ENCODE measurements around the gene SHROOM4. TPM values are rescaled to one million over a fixed set of nuclear protein-coding genes. Genes with fewer than 3 reads are reported as not detected.

The SHROOM4 gene
- total and polyA plus RNA-seq, 9 of the 15 experiments (the other 6 are each of a cell fraction or from before 2014, with no cell fraction given): not detected

DNA sequence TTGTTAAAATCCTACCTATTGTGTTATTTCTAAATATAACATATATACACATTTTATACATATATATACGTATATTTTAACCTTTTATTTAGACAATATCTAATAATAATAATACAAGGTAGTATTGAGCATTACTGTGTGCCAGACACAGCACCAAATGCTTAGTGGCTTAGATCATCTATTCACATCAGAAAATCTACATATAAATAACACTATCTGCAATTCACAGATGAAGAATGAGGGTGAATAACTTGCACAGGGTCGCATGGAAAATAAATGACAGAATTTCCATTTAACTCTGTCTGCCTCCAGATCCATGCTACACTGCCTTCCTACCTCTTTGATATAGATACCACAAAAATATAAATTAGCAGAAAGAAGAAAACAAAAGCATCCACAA lies 37.7 kb downstream of the SHROOM4 start:
- ChIA-PET POLR2A (no interaction called here), CTCF (ENCODE audit: low intra/inter-chr PET ratio) (no interaction called here)
- no peaks in the 10 kb centered on the region for H3K36me3 ChIP-seq (ENCODE audit: control insufficient read depth, insufficient read depth, low read length)
- 4% methylated on average over 2 of the region's 2 CpGs for WGBS (ENCODE audit: insufficient coverage, low coverage, missing lambda C conversion rate)
- no peaks in the 10 kb centered on the region for H3K79me2 ChIP-seq (ENCODE audit: control insufficient read depth, insufficient read depth, low read length)
- H4K20me1 ChIP-seq (replicated peaks; ENCODE audit: control insufficient read depth, insufficient read depth, low read length): no peaks in the 10 kb centered on the region
- no peak overlapping the region for H3K4me3 ChIP-seq
- H3K9me3 ChIP-seq (replicated peaks; ENCODE audit: control insufficient read depth, insufficient read depth, low read depth, low read length): no peaks in the 10 kb centered on the region
- no peak overlapping the region for H3K9ac ChIP-seq (ENCODE audit: insufficient read depth in 1 of 2, low read depth in 2 of 2, low read length in 2 of 2)
- H3K4me2 ChIP-seq (ENCODE audit: insufficient read depth, low read length): no peak overlapping the region
- in situ Hi-C loops (cut with MboI) (no loop called here), intact Hi-C loops (cut with micrococcal nuclease) (no loop called here)
- no peak for TF ChIP-seq MCM7 (IDR thresholded peaks at IDR 0.05)
- TF ChIP-seq FOXK1 (CRISPR knock-in tag; IDR thresholded peaks at IDR 0.05; ENCODE audit: borderline replicate concordance): no peak
- TF ChIP-seq NCOA1 (IDR thresholded peaks at IDR 0.05; ENCODE audit: low read depth): no peak
- TF ChIP-seq, protein P1, sequence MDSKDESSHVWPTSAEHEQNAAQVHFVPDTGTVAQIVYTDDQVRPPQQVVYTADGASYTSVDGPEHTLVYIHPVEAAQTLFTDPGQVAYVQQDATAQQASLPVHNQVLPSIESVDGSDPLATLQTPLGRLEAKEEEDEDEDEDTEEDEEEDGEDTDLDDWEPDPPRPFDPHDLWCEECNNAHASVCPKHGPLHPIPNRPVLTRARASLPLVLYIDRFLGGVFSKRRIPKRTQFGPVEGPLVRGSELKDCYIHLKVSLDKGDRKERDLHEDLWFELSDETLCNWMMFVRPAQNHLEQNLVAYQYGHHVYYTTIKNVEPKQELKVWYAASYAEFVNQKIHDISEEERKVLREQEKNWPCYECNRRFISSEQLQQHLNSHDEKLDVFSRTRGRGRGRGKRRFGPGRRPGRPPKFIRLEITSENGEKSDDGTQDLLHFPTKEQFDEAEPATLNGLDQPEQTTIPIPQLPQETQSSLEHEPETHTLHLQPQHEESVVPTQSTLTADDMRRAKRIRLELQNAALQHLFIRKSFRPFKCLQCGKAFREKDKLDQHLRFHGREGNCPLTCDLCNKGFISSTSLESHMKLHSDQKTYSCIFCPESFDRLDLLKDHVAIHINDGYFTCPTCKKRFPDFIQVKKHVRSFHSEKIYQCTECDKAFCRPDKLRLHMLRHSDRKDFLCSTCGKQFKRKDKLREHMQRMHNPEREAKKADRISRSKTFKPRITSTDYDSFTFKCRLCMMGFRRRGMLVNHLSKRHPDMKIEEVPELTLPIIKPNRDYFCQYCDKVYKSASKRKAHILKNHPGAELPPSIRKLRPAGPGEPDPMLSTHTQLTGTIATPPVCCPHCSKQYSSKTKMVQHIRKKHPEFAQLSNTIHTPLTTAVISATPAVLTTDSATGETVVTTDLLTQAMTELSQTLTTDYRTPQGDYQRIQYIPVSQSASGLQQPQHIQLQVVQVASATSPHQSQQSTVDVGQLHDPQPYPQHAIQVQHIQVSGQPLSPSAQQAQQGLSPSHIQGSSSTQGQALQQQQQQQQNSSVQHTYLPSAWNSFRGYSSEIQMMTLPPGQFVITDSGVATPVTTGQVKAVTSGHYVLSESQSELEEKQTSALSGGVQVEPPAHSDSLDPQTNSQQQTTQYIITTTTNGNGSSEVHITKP (IDR thresholded peaks at IDR 0.05; ENCODE audit: partially characterized antibody): no peak
- TF ChIP-seq, protein P2, sequence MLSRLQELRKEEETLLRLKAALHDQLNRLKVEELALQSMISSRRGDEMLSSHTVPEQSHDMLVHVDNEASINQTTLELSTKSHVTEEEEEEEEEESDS (CRISPR knock-in tag; IDR thresholded peaks at IDR 0.05): no peak
- TF ChIP-seq POLR2G (IDR thresholded peaks at IDR 0.05; ENCODE audit: low read depth, low read length): no peak
- no peak for TF ChIP-seq YBX1 (IDR thresholded peaks at IDR 0.05)
- no peak for TF ChIP-seq NCOA2 (IDR thresholded peaks at IDR 0.05; ENCODE audit: partially characterized antibody in 2 of 2)
- TF ChIP-seq FOXJ2 (tag; IDR thresholded peaks at IDR 0.05): no peak
- no peak for TF ChIP-seq CHD1 (IDR thresholded peaks at IDR 0.05; ENCODE audit: low read length)
- TF ChIP-seq, protein P3, sequence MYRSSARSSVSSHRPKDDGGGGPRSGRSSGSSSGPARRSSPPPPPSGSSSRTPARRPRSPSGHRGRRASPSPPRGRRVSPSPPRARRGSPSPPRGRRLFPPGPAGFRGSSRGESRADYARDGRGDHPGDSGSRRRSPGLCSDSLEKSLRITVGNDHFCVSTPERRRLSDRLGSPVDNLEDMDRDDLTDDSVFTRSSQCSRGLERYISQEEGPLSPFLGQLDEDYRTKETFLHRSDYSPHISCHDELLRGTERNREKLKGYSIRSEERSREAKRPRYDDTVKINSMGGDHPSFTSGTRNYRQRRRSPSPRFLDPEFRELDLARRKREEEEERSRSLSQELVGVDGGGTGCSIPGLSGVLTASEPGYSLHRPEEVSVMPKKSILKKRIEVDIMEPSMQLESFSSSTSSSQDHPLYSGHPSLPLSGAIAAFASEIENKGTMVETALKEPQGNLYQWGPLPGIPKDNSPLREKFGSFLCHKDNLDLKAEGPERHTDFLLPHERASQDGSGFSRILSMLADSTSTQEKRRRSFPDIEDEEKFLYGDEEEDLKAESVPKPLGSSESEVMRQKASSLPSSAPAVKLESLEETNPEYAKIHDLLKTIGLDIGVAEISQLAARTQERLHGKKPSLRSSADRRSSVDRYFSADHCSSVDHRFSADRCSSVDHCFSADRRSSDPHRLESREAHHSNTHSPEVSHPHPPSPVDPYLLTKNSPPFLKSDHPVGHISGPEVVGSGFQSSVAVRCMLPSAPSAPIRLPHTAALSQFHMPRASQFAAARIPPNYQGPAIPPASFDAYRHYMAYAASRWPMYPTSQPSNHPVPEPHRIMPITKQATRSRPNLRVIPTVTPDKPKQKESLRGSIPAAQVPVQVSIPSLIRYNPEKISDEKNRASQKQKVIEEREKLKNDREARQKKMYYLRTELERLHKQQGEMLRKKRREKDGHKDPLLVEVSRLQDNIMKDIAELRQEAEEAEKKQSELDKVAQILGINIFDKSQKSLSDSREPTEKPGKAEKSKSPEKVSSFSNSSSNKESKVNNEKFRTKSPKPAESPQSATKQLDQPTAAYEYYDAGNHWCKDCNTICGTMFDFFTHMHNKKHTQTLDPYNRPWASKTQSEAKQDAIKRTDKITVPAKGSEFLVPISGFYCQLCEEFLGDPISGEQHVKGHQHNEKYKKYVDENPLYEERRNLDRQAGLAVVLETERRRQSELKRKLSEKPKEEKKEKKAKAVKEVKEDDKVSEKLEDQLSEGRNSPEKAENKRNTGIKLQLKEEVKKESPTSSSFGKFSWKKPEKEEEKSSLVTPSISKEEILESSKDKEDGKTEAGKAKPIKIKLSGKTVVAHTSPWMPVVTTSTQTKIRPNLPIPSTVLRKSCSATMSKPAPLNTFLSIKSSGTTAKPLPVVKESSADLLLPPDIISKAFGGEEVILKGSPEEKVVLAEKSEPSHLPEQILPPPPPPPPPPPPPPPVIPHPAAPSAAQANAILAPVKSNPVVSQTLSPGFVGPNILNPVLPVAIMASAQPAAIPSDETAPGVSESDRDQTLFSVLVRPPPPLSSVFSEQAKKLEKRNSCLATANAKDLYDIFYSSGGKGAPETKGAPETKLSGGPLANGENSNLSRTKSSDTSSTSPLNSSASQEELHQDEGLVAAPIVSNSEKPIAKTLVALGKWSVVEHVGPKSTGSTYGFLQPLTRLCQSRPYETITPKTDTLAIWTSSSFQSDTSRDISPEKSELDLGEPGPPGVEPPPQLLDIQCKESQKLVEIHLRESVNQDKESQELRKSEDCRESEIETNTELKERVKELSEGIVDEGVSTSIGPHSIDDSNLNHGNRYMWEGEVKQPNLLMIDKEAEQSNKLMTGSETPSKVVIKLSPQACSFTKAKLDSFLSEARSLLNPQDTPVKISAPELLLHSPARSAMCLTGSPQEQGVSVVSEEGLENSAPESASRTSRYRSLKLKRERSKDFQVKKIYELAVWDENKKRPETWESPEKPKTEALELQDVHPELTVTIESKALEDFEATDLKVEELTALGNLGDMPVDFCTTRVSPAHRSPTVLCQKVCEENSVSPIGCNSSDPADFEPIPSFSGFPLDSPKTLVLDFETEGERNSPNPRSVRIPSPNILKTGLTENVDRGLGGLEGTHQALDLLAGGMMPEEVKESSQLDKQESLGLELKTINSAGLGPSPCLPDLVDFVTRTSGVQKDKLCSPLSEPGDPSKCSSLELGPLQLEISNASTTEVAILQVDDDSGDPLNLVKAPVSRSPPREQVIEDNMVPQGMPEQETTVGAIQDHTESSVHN (IDR thresholded peaks at IDR 0.05; ENCODE audit: borderline replicate concordance in 1 of 2, low read depth in 1 of 2): no peak
- H3K27ac ChIP-seq (ENCODE audit: extremely low read depth, low read depth, low read length): no peak overlapping the region
- DNase-seq (ENCODE audit: extremely low read depth in 1 of 4, low spot score in 3 of 4) (no peak), ATAC-seq (no peak), FAIRE-seq (no peak)
- H3K9me1 ChIP-seq (ENCODE audit: control insufficient read depth, insufficient read depth, low read length): no peaks in the 10 kb centered on the region
- no TSS peak for BruUV-seq (replicated peaks)
- H3K4me1 ChIP-seq (replicated peaks in 1 of 2; ENCODE audit: control insufficient read depth in 2 of 2, insufficient read depth in 2 of 2, low read length in 2 of 2): no peaks in the 10 kb centered on the region
- no peaks in the 10 kb centered on the region for H3K27me3 ChIP-seq (ENCODE audit: control insufficient read depth in 2 of 2, insufficient read depth in 2 of 2, low read length in 2 of 2)
- H2AFZ ChIP-seq (ENCODE audit: low read depth, low read length): no peak overlapping the region

All from K562 (cell line).